ENCODE data around the gene CDH16. TPM values are rescaled to one million over a fixed set of nuclear protein-coding genes. Genes with fewer than 3 reads are reported as not detected.
"Not testable (repeated sequence)": the region's sequence is repeated elsewhere in the genome, so short reads cannot be mapped to it uniquely, and the experiment has no call there.

The CDH16 gene
- total RNA-seq, 1 donor from 2014 or later = not detected

DNA sequence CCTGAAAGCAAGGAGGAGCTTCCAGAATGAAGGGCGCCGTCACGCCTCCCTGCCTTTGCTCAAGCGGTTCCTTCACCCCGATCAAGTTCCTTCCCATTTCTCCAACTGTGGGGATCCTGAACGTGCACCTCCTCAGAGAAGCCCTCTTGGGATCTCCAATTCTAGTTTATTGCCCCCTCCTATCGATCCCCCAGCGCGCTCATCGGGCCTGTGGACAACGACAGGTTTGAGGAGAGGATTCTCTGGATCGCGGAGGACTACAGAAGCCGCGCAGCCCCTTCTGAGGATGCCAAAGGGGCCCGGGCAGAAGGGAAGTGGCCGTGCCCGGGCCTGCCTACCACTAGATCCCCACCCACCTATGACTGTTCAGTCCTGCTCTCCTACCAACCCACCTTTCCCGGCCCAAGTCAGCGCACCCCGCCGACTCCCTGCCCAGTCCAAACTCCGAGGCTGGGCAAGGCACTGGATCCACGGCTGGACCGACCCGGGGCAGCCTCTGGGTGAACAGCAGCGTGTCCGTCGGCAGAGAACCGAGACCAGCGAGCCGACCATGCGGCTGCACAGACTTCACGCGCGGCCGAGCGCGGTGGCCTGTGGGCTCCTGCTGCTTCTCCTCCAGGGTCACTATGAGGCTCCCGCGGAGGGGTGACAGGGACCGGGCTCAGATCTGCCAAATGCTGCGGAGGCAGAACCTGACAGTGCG lies 29.6 kb upstream of the CDH16 start:
- peaks cover 12 to 30% (median 14%) of the 10 kb centered on the region in 3 donors for H3K4me1 ChIP-seq (ENCODE audit: control insufficient read depth in 3 of 3, insufficient read depth in 3 of 3, low read length in 3 of 3)
- peak overlapping the region; percentile 79 to 94 (median 79) for H3K9ac ChIP-seq (ENCODE audit: low read depth in 1 of 3, low read length in 3 of 3)
- H3K27ac ChIP-seq (ENCODE audit: low read depth, low read length) = peak overlapping the region; percentile 79
- H3K4me3 ChIP-seq (ENCODE audit: low read length in 3 of 3) = peak overlapping the region; percentile 78 to 86 (median 82)
- peaks cover 4 to 8% (median 8%) of the 10 kb centered on the region in 3 donors for H3K36me3 ChIP-seq (ENCODE audit: control insufficient read depth in 3 of 3, insufficient read depth in 3 of 3, low read length in 3 of 3)
- peaks cover 0 to 3% (median 0%) of the 10 kb centered on the region in 3 donors for H3K27me3 ChIP-seq (ENCODE audit: control insufficient read depth in 3 of 3, insufficient read depth in 3 of 3, low read length in 3 of 3)
- no peaks in the 10 kb centered on the region for H3K9me3 ChIP-seq (ENCODE audit: control insufficient read depth in 3 of 3, low read length in 3 of 3)

DNA sequence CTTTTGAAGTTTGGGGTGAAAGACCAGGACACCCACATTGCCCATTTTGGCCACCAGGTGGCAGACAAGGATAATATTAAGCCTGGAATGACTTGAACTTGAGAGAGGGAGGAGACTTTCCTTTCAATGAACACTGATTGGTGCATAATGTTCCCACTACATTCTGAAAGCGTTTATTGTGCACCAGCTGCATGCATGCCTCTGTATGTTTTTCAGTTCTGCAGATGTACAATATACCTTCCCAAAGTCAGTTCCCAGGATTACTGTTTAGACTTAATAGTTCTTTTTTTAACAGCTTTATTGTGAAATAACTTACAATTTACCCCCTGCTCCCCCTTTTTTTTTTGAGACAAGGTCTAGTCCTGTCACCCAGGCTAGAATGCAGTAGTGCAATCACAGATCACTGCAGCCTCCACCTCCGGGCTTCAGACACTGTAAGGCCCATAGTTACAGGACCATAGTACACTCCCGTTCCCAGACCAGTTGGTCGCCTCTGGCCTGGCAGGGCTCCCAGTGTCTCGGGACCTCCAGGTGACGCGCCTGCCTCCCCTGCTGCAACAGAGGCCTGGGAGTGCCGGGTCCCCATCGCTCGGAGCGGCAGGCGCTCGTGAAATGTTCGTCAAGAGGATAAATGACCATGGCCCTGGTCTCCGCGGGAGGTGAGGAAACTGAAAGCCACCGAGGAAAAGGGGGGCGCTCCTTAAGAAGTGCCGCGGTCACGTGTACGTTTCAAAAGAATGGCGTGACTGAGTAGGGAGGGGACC lies 28.8 kb upstream of the CDH16 start:
- Histone ChIP-seq H3K4me3 (ENCODE audit: low read length in 3 of 3) (peak overlapping the region; percentile 78 to 86 (median 82)), H3K9ac (ENCODE audit: low read depth in 1 of 3, low read length in 3 of 3) (peak overlapping the region; percentile 79 to 94 (median 79)), H3K9me3 (ENCODE audit: control insufficient read depth in 3 of 3, low read length in 3 of 3) (no peaks in the 10 kb centered on the region), H3K36me3 (ENCODE audit: control insufficient read depth in 3 of 3, insufficient read depth in 3 of 3, low read length in 3 of 3) (peaks cover 10 to 16% (median 15%) of the 10 kb centered on the region in 3 donors), H3K4me1 (ENCODE audit: control insufficient read depth in 3 of 3, insufficient read depth in 3 of 3, low read length in 3 of 3) (peaks cover 9 to 27% (median 12%) of the 10 kb centered on the region in 3 donors), H3K27me3 (ENCODE audit: control insufficient read depth in 3 of 3, insufficient read depth in 3 of 3, low read length in 3 of 3) (peaks cover 0 to 3% (median 0%) of the 10 kb centered on the region in 3 donors), H3K27ac (ENCODE audit: low read depth, low read length) (peak overlapping the region; percentile 79)

DNA sequence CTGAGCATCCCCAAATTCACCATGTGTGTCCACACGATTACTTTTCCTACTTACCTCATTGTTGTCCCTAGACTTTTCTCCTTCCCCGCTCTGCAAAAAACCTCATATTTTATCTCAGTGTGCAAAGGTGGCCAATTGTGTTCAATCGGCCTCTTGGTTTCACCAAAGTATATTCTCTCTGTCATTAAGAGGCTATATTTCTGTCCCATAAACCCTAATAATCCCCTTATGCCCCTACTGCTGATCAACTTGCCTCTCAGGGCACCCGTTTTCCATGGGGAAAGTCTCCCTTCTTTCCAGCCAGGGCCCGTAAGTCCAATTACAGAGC lies 28.3 kb upstream of the CDH16 start:
- Histone ChIP-seq H3K9me3 (ENCODE audit: control insufficient read depth in 3 of 3, low read length in 3 of 3) (no peaks in the 10 kb centered on the region), H3K4me3 (ENCODE audit: low read length in 3 of 3) (no peak overlapping the region), H3K36me3 (ENCODE audit: control insufficient read depth in 3 of 3, insufficient read depth in 3 of 3, low read length in 3 of 3) (peaks cover 16 to 21% (median 21%) of the 10 kb centered on the region in 3 donors), H3K27ac (ENCODE audit: low read depth, low read length) (peak overlapping the region; percentile 79), H3K27me3 (ENCODE audit: control insufficient read depth in 3 of 3, insufficient read depth in 3 of 3, low read length in 3 of 3) (peaks cover 0 to 3% (median 0%) of the 10 kb centered on the region in 3 donors), H3K4me1 (ENCODE audit: control insufficient read depth in 3 of 3, insufficient read depth in 3 of 3, low read length in 3 of 3) (peaks cover 9 to 27% (median 12%) of the 10 kb centered on the region in 3 donors), H3K9ac (ENCODE audit: low read depth in 1 of 3, low read length in 3 of 3) (peak overlapping the region in 2 of 3 donors; percentile 34 to 59)

DNA sequence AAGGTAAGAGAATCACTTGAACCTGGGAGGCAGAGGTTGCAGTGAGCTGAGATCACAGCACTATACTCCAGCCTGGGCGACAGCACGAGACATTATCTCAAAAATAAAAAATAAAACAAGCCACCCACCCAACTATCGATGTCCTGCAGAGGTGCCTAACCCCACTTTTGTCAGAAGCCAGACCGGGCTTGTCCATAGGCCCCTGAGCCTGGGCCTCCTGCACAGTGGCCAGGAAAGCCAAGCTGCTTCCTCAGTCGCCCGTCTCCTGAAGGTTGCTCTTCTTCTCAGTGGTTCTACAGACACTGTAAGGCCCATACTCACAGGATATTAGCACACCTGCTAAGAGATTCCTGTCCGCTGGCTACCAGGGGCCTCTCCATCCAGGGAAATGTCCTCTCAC lies 27.9 kb upstream of the CDH16 start:
- H3K9me3 ChIP-seq (ENCODE audit: control insufficient read depth in 3 of 3, low read length in 3 of 3) = no peaks in the 10 kb centered on the region
- no peak overlapping the region for H3K27ac ChIP-seq (ENCODE audit: low read depth, low read length)
- peaks cover 20 to 25% (median 25%) of the 10 kb centered on the region in 3 donors for H3K36me3 ChIP-seq (ENCODE audit: control insufficient read depth in 3 of 3, insufficient read depth in 3 of 3, low read length in 3 of 3)
- peaks cover 0 to 3% (median 0%) of the 10 kb centered on the region in 3 donors for H3K27me3 ChIP-seq (ENCODE audit: control insufficient read depth in 3 of 3, insufficient read depth in 3 of 3, low read length in 3 of 3)
- H3K4me3 ChIP-seq (ENCODE audit: low read length in 3 of 3) = no peak overlapping the region
- peaks cover 9 to 27% (median 12%) of the 10 kb centered on the region in 3 donors for H3K4me1 ChIP-seq (ENCODE audit: control insufficient read depth in 3 of 3, insufficient read depth in 3 of 3, low read length in 3 of 3)
- no peak overlapping the region for H3K9ac ChIP-seq (ENCODE audit: low read depth in 1 of 3, low read length in 3 of 3)

DNA sequence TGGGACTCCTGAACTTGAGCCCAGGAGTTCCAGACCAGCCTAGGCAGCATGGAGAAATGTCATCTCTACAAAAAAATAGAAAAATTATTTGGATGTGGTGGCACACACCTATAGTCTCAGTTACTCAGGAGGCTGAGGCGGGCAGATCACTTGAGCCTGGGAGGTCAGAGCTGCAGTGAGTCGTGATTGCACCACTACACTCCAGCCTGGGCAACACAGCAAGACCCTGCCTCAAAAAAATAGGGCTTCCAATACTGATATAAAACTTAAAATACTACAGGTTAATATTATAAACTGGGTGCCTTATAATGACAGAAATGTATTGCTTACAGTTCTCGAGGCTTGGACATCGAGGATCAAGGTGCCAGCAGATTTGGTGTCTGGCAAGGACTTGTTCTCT lies 27.3 kb upstream of the CDH16 start:
- Histone ChIP-seq H3K27me3 (ENCODE audit: control insufficient read depth in 3 of 3, insufficient read depth in 3 of 3, low read length in 3 of 3) (peaks cover 0 to 3% (median 0%) of the 10 kb centered on the region in 3 donors), H3K27ac (ENCODE audit: low read depth, low read length) (no peak overlapping the region), H3K36me3 (ENCODE audit: control insufficient read depth in 3 of 3, insufficient read depth in 3 of 3, low read length in 3 of 3) (peaks cover 26 to 31% (median 31%) of the 10 kb centered on the region in 3 donors), H3K9ac (ENCODE audit: low read depth in 1 of 3, low read length in 3 of 3) (no peak overlapping the region), H3K9me3 (ENCODE audit: control insufficient read depth in 3 of 3, low read length in 3 of 3) (no peaks in the 10 kb centered on the region), H3K4me1 (ENCODE audit: control insufficient read depth in 3 of 3, insufficient read depth in 3 of 3, low read length in 3 of 3) (peaks cover 9 to 27% (median 12%) of the 10 kb centered on the region in 3 donors), H3K4me3 (ENCODE audit: low read length in 3 of 3) (no peak overlapping the region)

DNA sequence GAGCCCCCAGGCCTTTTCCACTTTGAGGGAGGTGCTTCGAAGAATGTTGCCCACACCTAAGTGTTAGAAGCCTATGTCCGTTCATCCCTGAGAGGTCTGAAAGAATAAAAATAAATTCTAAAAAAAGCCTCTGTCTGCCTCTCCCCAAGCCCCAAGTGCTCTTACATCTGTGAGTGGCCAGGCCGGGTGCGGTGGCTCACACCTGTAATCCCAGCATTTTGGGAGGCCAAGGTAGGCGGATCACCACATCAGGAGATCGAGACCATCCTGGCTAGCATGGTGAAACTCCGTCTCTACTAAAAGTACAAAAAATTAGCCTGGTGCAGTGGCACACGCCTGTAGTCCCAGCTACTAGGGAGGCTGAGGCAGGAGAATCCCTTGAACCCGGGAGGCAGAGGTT lies 26.3 kb upstream of the CDH16 start:
- not testable (repeated sequence) for H3K27ac ChIP-seq (ENCODE audit: low read depth, low read length); H3K9ac ChIP-seq (ENCODE audit: low read depth in 1 of 3, low read length in 3 of 3); H3K4me3 ChIP-seq (ENCODE audit: low read length in 3 of 3); H3K27me3 ChIP-seq (ENCODE audit: control insufficient read depth in 3 of 3, insufficient read depth in 3 of 3, low read length in 3 of 3); H3K9me3 ChIP-seq (ENCODE audit: control insufficient read depth in 3 of 3, low read length in 3 of 3)
- H3K4me1 ChIP-seq (ENCODE audit: control insufficient read depth in 3 of 3, insufficient read depth in 3 of 3, low read length in 3 of 3) = peaks cover 6 to 24% (median 14%) of the 10 kb centered on the region in 3 donors
- H3K36me3 ChIP-seq (ENCODE audit: control insufficient read depth in 3 of 3, insufficient read depth in 3 of 3, low read length in 3 of 3) = peaks cover 35 to 41% (median 41%) of the 10 kb centered on the region in 3 donors

DNA sequence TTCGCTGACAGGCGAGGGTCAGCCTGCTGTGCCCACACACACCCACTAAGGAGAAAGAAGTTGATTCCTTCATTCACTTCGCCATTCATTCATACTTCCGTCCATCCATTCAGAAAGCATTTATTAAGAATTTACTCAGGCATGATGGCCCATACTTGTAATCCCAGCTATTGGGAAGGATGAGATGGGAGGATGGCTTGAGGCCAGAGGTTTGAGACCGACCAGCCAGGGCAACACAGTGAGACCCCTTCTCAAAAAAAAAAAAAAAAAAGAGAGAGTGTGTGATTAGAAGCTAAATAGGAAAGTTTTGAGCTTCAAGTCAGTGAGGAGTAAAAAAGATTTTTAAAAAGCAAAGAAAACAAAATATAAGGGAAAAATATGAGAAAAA lies 25.4 kb upstream of the CDH16 start:
- Histone ChIP-seq H3K4me1 (ENCODE audit: control insufficient read depth in 3 of 3, insufficient read depth in 3 of 3, low read length in 3 of 3) (peaks cover 6 to 16% (median 11%) of the 10 kb centered on the region in 3 donors), H3K4me3 (ENCODE audit: low read length in 3 of 3) (no peak overlapping the region), H3K9me3 (ENCODE audit: control insufficient read depth in 3 of 3, low read length in 3 of 3) (no peaks in the 10 kb centered on the region), H3K9ac (ENCODE audit: low read depth in 1 of 3, low read length in 3 of 3) (no peak overlapping the region), H3K36me3 (ENCODE audit: control insufficient read depth in 3 of 3, insufficient read depth in 3 of 3, low read length in 3 of 3) (peaks cover 40 to 50% (median 50%) of the 10 kb centered on the region in 3 donors), H3K27ac (ENCODE audit: low read depth, low read length) (no peak overlapping the region), H3K27me3 (ENCODE audit: control insufficient read depth in 3 of 3, insufficient read depth in 3 of 3, low read length in 3 of 3) (no peaks in the 10 kb centered on the region)

DNA sequence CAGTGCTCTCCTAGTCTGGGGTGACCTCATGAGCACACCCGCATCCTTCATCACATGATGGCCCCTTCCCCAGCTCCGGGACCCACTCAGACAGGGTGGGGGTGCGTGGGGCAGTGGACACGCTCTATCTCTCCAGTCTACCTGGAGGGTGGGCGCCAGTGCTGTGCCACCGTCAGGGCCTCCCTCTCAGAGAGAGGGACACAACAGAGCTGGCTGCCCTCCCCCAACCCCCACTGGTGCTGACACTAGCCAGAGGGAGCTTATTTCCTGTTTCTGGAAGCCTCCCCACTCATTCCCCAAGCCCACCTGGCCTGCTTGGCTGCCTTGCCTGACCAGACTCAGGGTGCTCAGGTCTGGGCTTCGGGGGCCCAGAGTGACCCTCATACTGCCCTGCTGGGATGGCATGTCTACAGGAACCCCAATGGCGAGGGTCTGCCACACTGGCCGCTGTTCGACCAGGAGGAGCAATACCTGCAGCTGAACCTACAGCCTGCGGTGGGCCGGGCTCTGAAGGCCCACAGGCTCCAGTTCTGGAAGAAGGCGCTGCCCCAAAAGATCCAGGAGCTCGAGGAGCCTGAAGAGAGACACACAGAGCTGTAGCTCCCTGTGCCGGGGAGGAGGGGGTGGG lies 24.9 kb upstream of the CDH16 start:
- peaks cover 6 to 16% (median 10%) of the 10 kb centered on the region in 3 donors for H3K4me1 ChIP-seq (ENCODE audit: control insufficient read depth in 3 of 3, insufficient read depth in 3 of 3, low read length in 3 of 3)
- H3K36me3 ChIP-seq (ENCODE audit: control insufficient read depth in 3 of 3, insufficient read depth in 3 of 3, low read length in 3 of 3) = peaks cover 45 to 55% (median 54%) of the 10 kb centered on the region in 3 donors
- H3K27ac ChIP-seq (ENCODE audit: low read depth, low read length) = no peak overlapping the region
- H3K4me3 ChIP-seq (ENCODE audit: low read length in 3 of 3) = no peak overlapping the region
- H3K9ac ChIP-seq (ENCODE audit: low read depth in 1 of 3, low read length in 3 of 3) = no peak overlapping the region
- H3K9me3 ChIP-seq (ENCODE audit: control insufficient read depth in 3 of 3, low read length in 3 of 3) = no peaks in the 10 kb centered on the region
- no peaks in the 10 kb centered on the region for H3K27me3 ChIP-seq (ENCODE audit: control insufficient read depth in 3 of 3, insufficient read depth in 3 of 3, low read length in 3 of 3)

DNA sequence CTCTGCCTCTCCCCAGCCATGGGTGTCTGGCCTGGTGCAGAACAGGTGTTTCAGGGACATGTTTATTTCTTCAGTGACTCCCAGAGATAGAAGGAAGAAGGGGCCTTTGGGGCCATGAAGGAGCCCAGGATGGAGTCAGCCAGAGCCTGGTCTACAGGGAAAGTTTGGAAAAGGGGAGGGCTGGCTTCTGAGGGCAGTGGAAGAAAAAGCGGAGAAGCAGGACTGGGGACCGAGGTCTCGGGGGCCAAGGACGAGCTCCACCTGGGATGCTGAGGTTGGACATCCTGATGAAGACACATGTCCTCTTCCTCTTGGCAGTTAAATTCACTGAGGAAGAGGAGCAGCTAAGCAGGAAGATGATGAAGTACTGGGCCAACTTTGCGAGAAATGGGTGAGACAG lies 24.3 kb upstream of the CDH16 start:
- peaks cover 50 to 61% (median 58%) of the 10 kb centered on the region in 3 donors for H3K36me3 ChIP-seq (ENCODE audit: control insufficient read depth in 3 of 3, insufficient read depth in 3 of 3, low read length in 3 of 3)

More for the DNA sequence above, 24.3 kb upstream of the CDH16 start:
- no peak overlapping the region for H3K27ac ChIP-seq (ENCODE audit: low read depth, low read length)
- H3K9me3 ChIP-seq (ENCODE audit: control insufficient read depth in 3 of 3, low read length in 3 of 3) = no peaks in the 10 kb centered on the region
- H3K9ac ChIP-seq (ENCODE audit: low read depth in 1 of 3, low read length in 3 of 3) = no peak overlapping the region
- no peak overlapping the region for H3K4me3 ChIP-seq (ENCODE audit: low read length in 3 of 3)
- no peaks in the 10 kb centered on the region for H3K27me3 ChIP-seq (ENCODE audit: control insufficient read depth in 3 of 3, insufficient read depth in 3 of 3, low read length in 3 of 3)
- peaks cover 6 to 19% (median 6%) of the 10 kb centered on the region in 3 donors for H3K4me1 ChIP-seq (ENCODE audit: control insufficient read depth in 3 of 3, insufficient read depth in 3 of 3, low read length in 3 of 3)
